Measurements from ENCODE around the gene POLR1A.

POLR1A gene

GRCh38 chr2:85976106-85976920, 129.4 kb downstream of the POLR1A start:
- DNase-seq (ENCODE audit: low read depth) = no peak

- DNase-seq (ENCODE audit: low read depth) = no peak
Observed at GRCh38 chr2:85975581-85975980, 130.1 kb downstream of the POLR1A start.

- DNase-seq (ENCODE audit: low read depth) = no peak
Observed at GRCh38 chr2:85974390-85974789, 131.3 kb downstream of the POLR1A start.

GRCh38 chr2:85972355-85972754, 133.3 kb downstream of the POLR1A start:
- DNase-seq (ENCODE audit: low read depth) = no peak

- no peak for DNase-seq (ENCODE audit: low read depth)
Observed at GRCh38 chr2:85971366-85971765, 134.3 kb downstream of the POLR1A start.

Data from stimulated activated CD8-positive, alpha-beta memory T cell treated with anti-CD3 and anti-CD28 coated beads, Interleukin-7, amount 100 ng/mL, for 24 hours (primary cell).